Right cardiac atrium (tissue), 5 donors: ENCODE results near the gene FANCM. TPM values are rescaled to one million over a fixed set of nuclear protein-coding genes. Genes with fewer than 3 reads are reported as not detected.
A peak's percentile ranks its signal among the peaks of the same experiment; 100 is the strongest.

Experiments
- ATAC-seq, 2 donors: fragments of 200-7000 bp; cut with Tn5 transposase; one replicate each; pipeline versions ENCODE4 v1.8.0 to v1.9.1; 2020; ENCODE audit warnings: moderate library complexity in 2 of 2, mild to moderate bottlenecking in 1 of 2
- DNase-seq, 3 donors: peaks; one replicate each; pipeline ENCODE4 v3.0.0-alpha.2; 2020
- H3K27ac ChIP-seq: one replicate; pipeline ENCODE4 v1.5.1; 2013; ENCODE audit warnings: mild to moderate bottlenecking, low read length, control low read depth, moderate library complexity
- H3K27me3 ChIP-seq: one replicate; pipeline ENCODE4 v1.6.1; 2013; ENCODE audit not compliant: control insufficient read depth, insufficient read depth
- H3K4me1 ChIP-seq: one replicate; pipeline ENCODE4 v1.6.1; 2013; ENCODE audit warnings: low read length; ENCODE audit not compliant: control insufficient read depth, insufficient read depth
- H3K4me3 ChIP-seq: one replicate; pipeline ENCODE4 v1.5.1; 2013; ENCODE audit warnings: low read length, control low read depth
- H3K9me3 ChIP-seq: one replicate; pipeline ENCODE4 v1.6.1; 2013; ENCODE audit warnings: low read length; ENCODE audit not compliant: control insufficient read depth
- WGBS: extraction: QIAGEN DNeasy Blood & Tissue Kit; methylation state at CpG from one replicate; pipeline ENCODE4 v1.1.7; 2013; 5-methylcytosine and 5-hydroxymethylcytosine counted together
- intact Hi-C, 4 donors: fragments of 100-400 bp; cut with DNase I; formaldehyde crosslinking; loops; one replicate each; pipeline versions ENCODE4 v1.11.0 to v1.14.0; 2022 to 2023
- long read RNA-seq, 4 donors: library from polyadenylated mRNA; unstranded; transcript quantifications; one replicate each; pipeline ENCODE4 v2.0.0, GENCODE V29; 2020 to 2021
- polyA plus RNA-seq: library from polyadenylated mRNA; stranded (reverse); fragments of 200-250 nt; gene quantifications from one replicate; pipeline ENCODE4 v1.2.3, GENCODE V29; 2013
- total RNA-seq, 4 donors: library from RNA; stranded (reverse); fragmentation: NEBNext Ultra II Directional; extraction: Animal tissue kit (Norgen Biotek cat#: 25700); gene quantifications; one replicate each; pipeline ENCODE4 v1.2.1, GENCODE V29; 2021
- donor health status: healthy with polysubstance abuse.
- donor health status: DM: no; HTN: yes; CAD: no.
- donor health status: DM: no; HTN: no; CAD: no.
- donor health status: DM: no; HTN: yes; CAD: no; lungs with severe emphysema.
- donor health status: DM: yes; HTN: yes; CAD: no.

FANCM gene
- 1 to 10 TPM; 2.9 to 4.1 (median 3.9) TPM for total RNA-seq
- 1.9 TPM for polyA plus RNA-seq
- long read RNA-seq, donor 1, full-length matches to known transcripts: 1 of 7 reads
- long read RNA-seq, donor 1, partial matches to known transcripts: 5 of 7 reads
- long read RNA-seq, donor 1, other reads (novel, unspliced or antisense): 1 of 7 reads
- long read RNA-seq, donor 2, partial matches to known transcripts: 1 of 1 reads
- long read RNA-seq, donor 2, other reads (novel, unspliced or antisense): 0 of 1 reads
- long read RNA-seq, donor 3, partial matches to known transcripts: 9 of 12 reads
- long read RNA-seq, donor 3, other reads (novel, unspliced or antisense): 3 of 12 reads
- long read RNA-seq, donor 4: 0 reads

GRCh38 chr14:45135659-45136395 lies at the start of gene FANCM:
TSS of gene FANCM (plus strand) at chr14:45135930. CDS start at chr14:45136032, 102 bp downstream.
- ATAC-seq: peak; percentile 78 to 80
- under 1% methylated on average over 48 of the region's 48 CpGs for WGBS
- Histone ChIP-seq H3K27me3 (no peaks in the 10 kb centered on the region), H3K9me3 (no peaks in the 10 kb centered on the region), H3K4me3 (peak within 1 kb of the TSS; percentile 94), H3K4me1 (no peaks in the 10 kb centered on the region), H3K27ac (peak within 1 kb of the TSS; percentile 92)
- intact Hi-C loops: loop anchor here in 1 of 4 donors (10.0 kb wide), 3 partner anchors 119 to 221 kb away; partner anchors contain the start of genes KLHL28, MIS18BP1 and TOGARAM1
- DNase-seq: peak; percentile 90 to 93 (median 92)

- no peak overlapping the region for H3K27ac ChIP-seq
Observed at GRCh38 chr14:45089813-45090212, 45.9 kb upstream of the FANCM start.

GRCh38 chr14:45091710-45092109 lies 44.0 kb upstream of the FANCM start:
- Histone ChIP-seq H3K9me3 (no peaks in the 10 kb centered on the region), H3K27ac (no peak overlapping the region), H3K4me1 (peaks cover 2% of the 10 kb centered on the region), H3K27me3 (no peaks in the 10 kb centered on the region), H3K4me3 (no peak overlapping the region)
- intact Hi-C loops: no loop called here
- WGBS: 79% methylated on average over 2 of the region's 2 CpGs
- DNase-seq: no peak
- ATAC-seq: no peak

More at GRCh38 chr14:45089813-45090212, 45.9 kb upstream of the FANCM start:
- intact Hi-C loops: no loop called here
- no peaks in the 10 kb centered on the region for H3K9me3 ChIP-seq
- DNase-seq (no peak), ATAC-seq (no peak)
- no peaks in the 10 kb centered on the region for H3K27me3 ChIP-seq
- WGBS: 47% methylated on average over 1 of the region's 1 CpG
- peaks cover 5% of the 10 kb centered on the region for H3K4me1 ChIP-seq
- no peak overlapping the region for H3K4me3 ChIP-seq

GRCh38 chr14:45094275-45094674 lies 41.5 kb upstream of the FANCM start:
- H3K27me3 ChIP-seq: no peaks in the 10 kb centered on the region
- intact Hi-C loops: no loop called here
- no peak for DNase-seq
- H3K4me1 ChIP-seq: peaks cover 2% of the 10 kb centered on the region
- H3K27ac ChIP-seq: no peak overlapping the region
- ATAC-seq: no peak
- no peaks in the 10 kb centered on the region for H3K9me3 ChIP-seq
- 96% methylated on average over 2 of the region's 2 CpGs for WGBS
- H3K4me3 ChIP-seq: no peak overlapping the region

- Histone ChIP-seq H3K27ac (no peak overlapping the region), H3K9me3 (no peaks in the 10 kb centered on the region), H3K27me3 (no peaks in the 10 kb centered on the region), H3K4me3 (no peak overlapping the region), H3K4me1 (peaks cover 2% of the 10 kb centered on the region)
- DNase-seq (no peak), ATAC-seq (no peak)
- 84% methylated on average over 4 of the region's 4 CpGs for WGBS
- intact Hi-C loops: no loop called here
Observed at GRCh38 chr14:45095143-45095542, 40.6 kb upstream of the FANCM start.

- 96% methylated on average over 4 of the region's 4 CpGs for WGBS
- intact Hi-C loops: no loop called here
- no peak for ATAC-seq
Observed at GRCh38 chr14:45096218-45096617, 39.5 kb upstream of the FANCM start.

GRCh38 chr14:45103806-45104205 lies 31.9 kb upstream of the FANCM start:
- DNase-seq: no peak

More at GRCh38 chr14:45096218-45096617, 39.5 kb upstream of the FANCM start:
- Histone ChIP-seq H3K4me3 (no peak overlapping the region), H3K27ac (no peak overlapping the region), H3K9me3 (no peaks in the 10 kb centered on the region), H3K4me1 (no peaks in the 10 kb centered on the region), H3K27me3 (no peaks in the 10 kb centered on the region)
- no peak for DNase-seq

GRCh38 chr14:45104561-45104960 lies 31.2 kb upstream of the FANCM start:
- no peak for DNase-seq
- intact Hi-C loops: no loop called here
- 94% methylated on average over 1 of the region's 1 CpG for WGBS

More at GRCh38 chr14:45103806-45104205, 31.9 kb upstream of the FANCM start:
- Histone ChIP-seq H3K27me3 (no peaks in the 10 kb centered on the region), H3K4me1 (no peaks in the 10 kb centered on the region), H3K4me3 (no peak overlapping the region), H3K27ac (no peak overlapping the region), H3K9me3 (no peaks in the 10 kb centered on the region)
- ATAC-seq: no peak
- intact Hi-C loops: no loop called here

GRCh38 chr14:45112896-45113781 lies 22.6 kb upstream of the FANCM start:
- Histone ChIP-seq H3K9me3 (no peaks in the 10 kb centered on the region), H3K4me1 (no peaks in the 10 kb centered on the region), H3K27me3 (no peaks in the 10 kb centered on the region), H3K4me3 (no peak overlapping the region), H3K27ac (no peak overlapping the region)
- DNase-seq (no peak), ATAC-seq (no peak)
- intact Hi-C loops: no loop called here
- 87% methylated on average over 6 of the region's 6 CpGs for WGBS

More at GRCh38 chr14:45104561-45104960, 31.2 kb upstream of the FANCM start:
- no peak for ATAC-seq
- Histone ChIP-seq H3K4me1 (no peaks in the 10 kb centered on the region), H3K9me3 (no peaks in the 10 kb centered on the region), H3K27me3 (no peaks in the 10 kb centered on the region), H3K27ac (no peak overlapping the region), H3K4me3 (no peak overlapping the region)

GRCh38 chr14:45114327-45114726 lies 21.4 kb upstream of the FANCM start:
- no peak overlapping the region for H3K4me3 ChIP-seq
- WGBS: 81% methylated on average over 3 of the region's 3 CpGs
- intact Hi-C loops: no loop called here
- no peaks in the 10 kb centered on the region for H3K27me3 ChIP-seq
- no peaks in the 10 kb centered on the region for H3K9me3 ChIP-seq
- H3K4me1 ChIP-seq: no peaks in the 10 kb centered on the region
- ATAC-seq (no peak), DNase-seq (no peak)
- H3K27ac ChIP-seq: no peak overlapping the region
